ENCODE data around the gene PATL2. TPM values are rescaled to one million over a fixed set of nuclear protein-coding genes. Genes with fewer than 3 reads are reported as not detected.
"Not testable (repeated sequence)": the region's sequence is repeated elsewhere in the genome, so short reads cannot be mapped to it uniquely, and the experiment has no call there.

Gene PATL2
- total RNA-seq, result 0.33 TPM in 1 of 2 replicates, not detected in the other

- no peaks in the 10 kb centered on the region for H3K36me3 ChIP-seq (ENCODE audit: control insufficient read depth, insufficient read depth, low read length)
- H3K4me3 ChIP-seq (ENCODE audit: low read depth, low read length), result peak within 1 kb of the TSS; percentile 74
- no peaks in the 10 kb centered on the region for H3K27me3 ChIP-seq (ENCODE audit: control insufficient read depth, insufficient read depth, low read length)
- TF ChIP-seq, protein P1, sequence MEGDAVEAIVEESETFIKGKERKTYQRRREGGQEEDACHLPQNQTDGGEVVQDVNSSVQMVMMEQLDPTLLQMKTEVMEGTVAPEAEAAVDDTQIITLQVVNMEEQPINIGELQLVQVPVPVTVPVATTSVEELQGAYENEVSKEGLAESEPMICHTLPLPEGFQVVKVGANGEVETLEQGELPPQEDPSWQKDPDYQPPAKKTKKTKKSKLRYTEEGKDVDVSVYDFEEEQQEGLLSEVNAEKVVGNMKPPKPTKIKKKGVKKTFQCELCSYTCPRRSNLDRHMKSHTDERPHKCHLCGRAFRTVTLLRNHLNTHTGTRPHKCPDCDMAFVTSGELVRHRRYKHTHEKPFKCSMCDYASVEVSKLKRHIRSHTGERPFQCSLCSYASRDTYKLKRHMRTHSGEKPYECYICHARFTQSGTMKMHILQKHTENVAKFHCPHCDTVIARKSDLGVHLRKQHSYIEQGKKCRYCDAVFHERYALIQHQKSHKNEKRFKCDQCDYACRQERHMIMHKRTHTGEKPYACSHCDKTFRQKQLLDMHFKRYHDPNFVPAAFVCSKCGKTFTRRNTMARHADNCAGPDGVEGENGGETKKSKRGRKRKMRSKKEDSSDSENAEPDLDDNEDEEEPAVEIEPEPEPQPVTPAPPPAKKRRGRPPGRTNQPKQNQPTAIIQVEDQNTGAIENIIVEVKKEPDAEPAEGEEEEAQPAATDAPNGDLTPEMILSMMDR (IDR thresholded peaks at IDR 0.05; ENCODE audit: insufficient read depth, low read length, poor library complexity, severe bottlenecking), result no peak
- peak; percentile 77 for DNase-seq (ENCODE audit: low read depth)
These were observed at the start of gene PATL2, which contains the start of gene B2M for GRCh38 chr15:44711096-44711742. TSS of gene PATL2 (minus strand) at chr15:44711323. CDS start at chr15:44676490, 34,833 bp downstream. TSS of gene B2M (plus strand) at chr15:44711517. CDS start at chr15:44711547, 30 bp downstream.

- H3K36me3 ChIP-seq (ENCODE audit: control insufficient read depth, insufficient read depth, low read length), result no peaks in the 10 kb centered on the region
- DNase-seq (ENCODE audit: low read depth), result no peak
- H3K27me3 ChIP-seq (ENCODE audit: control insufficient read depth, insufficient read depth, low read length), result no peaks in the 10 kb centered on the region
- TF ChIP-seq, protein P1 (IDR thresholded peaks at IDR 0.05; ENCODE audit: insufficient read depth, low read length, poor library complexity, severe bottlenecking), result no peak
- H3K4me3 ChIP-seq (ENCODE audit: low read depth, low read length), result no peak overlapping the region
These were observed 42.2 kb upstream of the PATL2 start for GRCh38 chr15:44753345-44753744.

- H3K27me3 ChIP-seq (ENCODE audit: control insufficient read depth, insufficient read depth, low read length), result not testable (repeated sequence)
These were observed 32.3 kb upstream of the PATL2 start for GRCh38 chr15:44743454-44743853.

GRCh38 chr15:44739222-44739847 is 28.2 kb upstream of the PATL2 start:
- H3K4me3 ChIP-seq (ENCODE audit: low read depth, low read length); H3K27me3 ChIP-seq (ENCODE audit: control insufficient read depth, insufficient read depth, low read length); H3K36me3 ChIP-seq (ENCODE audit: control insufficient read depth, insufficient read depth, low read length); DNase-seq (ENCODE audit: low read depth): not testable (repeated sequence)

More at GRCh38 chr15:44743454-44743853, 32.3 kb upstream of the PATL2 start:
- not testable (repeated sequence) for H3K4me3 ChIP-seq (ENCODE audit: low read depth, low read length); H3K36me3 ChIP-seq (ENCODE audit: control insufficient read depth, insufficient read depth, low read length); DNase-seq (ENCODE audit: low read depth)

DNA sequence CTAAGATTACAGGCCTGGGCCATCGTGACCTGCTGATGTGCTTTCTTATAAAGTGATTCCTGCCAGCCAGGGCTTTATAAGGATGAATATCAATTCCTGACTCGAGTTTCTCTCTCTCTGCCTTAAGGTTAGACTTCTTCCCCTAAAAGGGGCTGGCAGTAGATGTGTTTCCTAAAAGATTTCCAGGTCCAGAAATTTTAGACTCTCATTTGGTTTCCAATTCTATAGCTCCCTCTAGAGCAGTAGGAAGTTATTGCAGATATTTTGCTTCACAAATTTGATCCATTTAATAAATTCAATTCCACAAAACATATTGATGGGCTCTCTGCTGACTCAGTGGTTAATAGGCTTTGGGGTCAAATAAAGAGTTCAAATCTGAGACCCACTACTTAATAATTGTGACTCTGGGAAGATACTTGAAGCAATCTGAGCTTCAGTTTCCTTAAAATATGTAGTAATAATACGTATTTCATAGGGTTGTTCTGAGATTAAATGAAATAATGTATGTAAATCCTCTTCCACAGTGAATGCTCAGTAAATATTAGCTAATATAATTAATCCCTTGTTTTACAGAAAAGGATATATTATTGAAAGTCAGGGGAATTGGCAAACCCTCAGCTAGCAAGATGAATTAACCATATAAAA is 27.3 kb upstream of the PATL2 start:
- Histone ChIP-seq H3K36me3 (ENCODE audit: control insufficient read depth, insufficient read depth, low read length) (no peaks in the 10 kb centered on the region), H3K4me3 (ENCODE audit: low read depth, low read length) (no peak overlapping the region), H3K27me3 (ENCODE audit: control insufficient read depth, insufficient read depth, low read length) (no peaks in the 10 kb centered on the region)
- TF ChIP-seq, protein P1 (IDR thresholded peaks at IDR 0.05; ENCODE audit: insufficient read depth, low read length, poor library complexity, severe bottlenecking), result peak; percentile 66
- no peak for DNase-seq (ENCODE audit: low read depth)

DNA sequence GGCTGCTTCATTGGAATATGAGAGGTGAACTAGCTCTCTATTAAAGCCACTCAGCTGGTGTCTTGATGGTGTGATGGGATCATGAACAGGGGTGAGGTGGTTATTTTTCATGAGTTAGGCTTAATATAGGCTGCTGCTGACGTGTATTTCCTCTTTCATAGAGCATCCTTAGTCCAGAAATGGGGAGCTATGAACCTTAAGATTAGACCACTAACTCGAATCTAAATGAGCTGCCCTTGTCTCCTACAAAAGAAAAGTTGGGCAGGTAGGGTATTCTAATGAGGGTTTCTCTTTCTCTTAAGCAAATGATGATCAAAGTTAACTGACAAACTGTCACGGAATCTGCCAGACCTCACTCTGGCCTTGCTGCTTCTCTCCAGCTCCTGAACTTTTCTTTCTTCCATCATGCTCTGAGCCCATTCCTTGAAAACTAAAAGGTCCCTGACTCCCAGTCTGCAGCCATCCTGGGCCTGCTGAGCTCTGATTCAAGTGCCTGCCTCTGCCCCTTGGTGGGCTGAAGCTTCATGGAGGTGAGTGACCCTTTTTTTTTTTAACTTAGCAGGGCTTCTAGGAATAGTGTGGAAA is 25.1 kb upstream of the PATL2 start, which contains the start of gene TRIM69:
TSS of gene TRIM69 (plus strand) at position 348 of the 585 bp plus-strand sequence. CDS start at position 525, 177 bp downstream.
- DNase-seq (ENCODE audit: low read depth), result no peak
- no peak within 1 kb of the TSS for H3K4me3 ChIP-seq (ENCODE audit: low read depth, low read length)
- TF ChIP-seq, protein P1 (IDR thresholded peaks at IDR 0.05; ENCODE audit: insufficient read depth, low read length, poor library complexity, severe bottlenecking), result no peak

More for the DNA sequence above, 25.1 kb upstream of the PATL2 start, which contains the start of gene TRIM69:
- peaks cover 2% of the 10 kb centered on the region for H3K36me3 ChIP-seq (ENCODE audit: control insufficient read depth, insufficient read depth, low read length)
- no peaks in the 10 kb centered on the region for H3K27me3 ChIP-seq (ENCODE audit: control insufficient read depth, insufficient read depth, low read length)
